Left colon (tissue), 2 donors: ENCODE results near the gene PHPT1. TPM values are rescaled to one million over a fixed set of nuclear protein-coding genes. Genes with fewer than 3 reads are reported as not detected.

Experiments used
- ATAC-seq: fragments of 200-7000 bp; cut with Tn5 transposase; one replicate; pipeline ENCODE4 v1.9.1; 2020; ENCODE audit warnings: mild to moderate bottlenecking, moderate library complexity
- DNase-seq, 2 donors: peaks; one replicate each; pipeline ENCODE4 v3.0.0-alpha.2; 2020
- intact Hi-C, 2 donors: fragments of 100-400 bp; cut with DNase I in 1 of 2; cut with micrococcal nuclease in 1 of 2; formaldehyde crosslinking; loops; one replicate each; pipeline versions ENCODE4 v1.11.2 to v1.14.0; 2022; cut with DNase I, micrococcal nuclease
- total RNA-seq, 2 donors: library from RNA; stranded (reverse); fragmentation: NEBNext Ultra II Directional; extraction: Animal tissue kit (Norgen Biotek cat#: 25700); gene quantifications; one replicate each; pipeline ENCODE4 v1.2.1, GENCODE V29; 2021
- donor health status: DM: no; HTN: no; CAD: no.
- donor health status: DM: yes; HTN: yes; CAD: no.

Gene PHPT1
- total RNA-seq, 2 donors from 2014 or later = 109 to 154 TPM

GRCh38 chr9:136854113-136854841 lies 5.1 kb downstream of the PHPT1 start:
- DNase-seq = peak; percentile 27 to 28
- ATAC-seq = no peak
- intact Hi-C loops = no loop called here

- intact Hi-C loops = no loop called here
- DNase-seq = no peak
- no peak for ATAC-seq
Measured at GRCh38 chr9:136854842-136855460, 5.7 kb downstream of the PHPT1 start.

- DNase-seq (peak; percentile 11 to 23), ATAC-seq (no peak)
- intact Hi-C loops = no loop called here
Measured at GRCh38 chr9:136855461-136856078, 6.4 kb downstream of the PHPT1 start.

GRCh38 chr9:136856079-136856476 lies 6.9 kb downstream of the PHPT1 start:
- peak; percentile 9 to 23 for DNase-seq
- intact Hi-C loops = no loop called here
- no peak for ATAC-seq

- DNase-seq (peak in 1 of 2 donors; percentile 29), ATAC-seq (no peak)
- intact Hi-C loops = no loop called here
Measured at GRCh38 chr9:136856541-136857141, 7.4 kb downstream of the PHPT1 start.

GRCh38 chr9:136857166-136857565 lies 8.0 kb downstream of the PHPT1 start:
- DNase-seq (peak in 1 of 2 donors; percentile 14), ATAC-seq (no peak)
- intact Hi-C loops = no loop called here

GRCh38 chr9:136857581-136858412 lies 8.6 kb downstream of the PHPT1 start:
- intact Hi-C loops = no loop called here
- ATAC-seq (peak; percentile 59), DNase-seq (peak; percentile 85 to 86)

DNA sequence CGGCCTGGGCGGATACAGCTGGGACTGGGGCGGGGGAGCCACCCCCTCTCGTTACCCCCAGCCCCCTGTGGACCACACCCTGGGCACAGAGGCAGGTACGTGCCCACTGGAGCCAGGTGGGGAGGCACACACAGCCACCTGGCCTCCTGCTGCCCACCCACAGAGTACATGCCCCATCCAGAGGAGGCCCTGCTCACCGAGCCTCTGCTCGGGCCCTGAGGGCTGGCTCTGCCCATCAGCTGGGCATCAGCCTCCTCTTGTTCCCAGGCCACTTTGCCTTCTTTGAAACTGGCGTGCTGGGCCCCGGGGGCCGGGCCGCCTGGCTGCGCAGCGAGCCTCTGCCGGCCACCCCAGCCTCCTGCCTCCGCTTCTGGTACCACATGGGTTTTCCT lies 9.2 kb downstream of the PHPT1 start:
- DNase-seq (no peak), ATAC-seq (peak; percentile 3)
- intact Hi-C loops = no loop called here

DNA sequence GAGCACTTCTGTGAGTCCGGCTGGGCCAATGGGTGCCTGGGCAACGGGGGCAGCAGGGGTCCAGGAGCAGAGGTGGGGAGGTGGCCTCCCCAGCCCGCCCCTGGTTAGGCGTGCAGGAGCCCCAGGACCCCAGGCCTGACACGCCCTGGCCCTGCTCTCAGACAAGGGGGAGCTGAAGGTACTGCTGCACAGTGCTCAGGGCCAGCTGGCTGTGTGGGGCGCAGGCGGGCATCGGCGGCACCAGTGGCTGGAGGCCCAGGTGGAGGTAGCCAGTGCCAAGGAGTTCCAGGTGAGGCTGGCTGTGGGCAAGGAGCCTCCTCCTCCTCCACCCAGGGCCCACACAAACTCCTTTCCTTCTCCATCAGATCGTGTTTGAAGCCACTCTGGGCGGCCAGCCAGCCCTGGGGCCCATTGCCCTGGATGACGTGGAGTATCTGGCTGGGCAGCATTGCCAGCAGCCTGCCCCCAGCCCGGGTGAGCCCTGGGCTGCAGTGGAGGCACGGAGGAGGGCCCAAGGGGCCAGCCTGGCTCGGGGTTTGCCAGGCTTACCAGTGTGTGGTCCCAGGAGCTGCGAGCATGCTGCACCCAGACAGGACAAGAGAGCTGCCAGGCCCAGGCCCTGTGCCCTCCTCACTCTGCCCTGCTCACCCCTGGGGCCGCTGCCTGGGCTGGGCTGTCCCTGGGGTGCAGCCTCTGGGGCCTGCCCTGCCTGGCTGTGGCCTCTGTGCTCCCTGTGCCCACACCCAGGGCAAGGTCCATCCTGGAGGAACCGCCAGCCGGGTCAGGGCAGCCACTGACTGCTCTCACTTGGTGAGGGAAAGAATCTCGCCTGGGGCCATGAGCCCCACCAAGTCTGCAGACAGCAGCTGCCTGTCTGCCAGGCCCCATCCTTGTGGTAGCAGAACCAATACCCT lies 9.9 kb downstream of the PHPT1 start:
- ATAC-seq (peak; percentile 76), DNase-seq (peak; percentile 89 to 93)
- intact Hi-C loops = no loop called here

DNA sequence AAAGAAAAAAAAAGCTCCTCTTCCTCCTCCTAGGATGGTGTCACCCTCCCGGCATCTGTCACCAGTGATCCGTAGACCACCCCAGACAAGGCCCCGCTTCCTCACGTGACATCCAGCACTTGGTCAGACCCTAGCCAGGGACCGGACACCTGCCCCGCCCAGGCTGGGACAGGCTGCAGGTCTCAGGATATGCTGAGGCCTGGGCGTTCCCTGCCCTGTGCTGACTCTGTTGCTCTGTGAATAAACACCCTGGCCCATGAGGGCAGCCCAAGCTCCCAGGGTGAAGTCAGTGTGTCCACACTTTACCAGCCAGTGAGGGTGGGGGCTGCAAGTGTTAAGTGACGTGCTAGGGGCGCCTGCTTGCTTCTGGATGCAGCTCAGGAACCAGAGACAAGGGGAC lies 11.3 kb downstream of the PHPT1 start:
- DNase-seq (peak; percentile 48 to 64), ATAC-seq (peak; percentile 16)
- intact Hi-C loops = no loop called here

DNA sequence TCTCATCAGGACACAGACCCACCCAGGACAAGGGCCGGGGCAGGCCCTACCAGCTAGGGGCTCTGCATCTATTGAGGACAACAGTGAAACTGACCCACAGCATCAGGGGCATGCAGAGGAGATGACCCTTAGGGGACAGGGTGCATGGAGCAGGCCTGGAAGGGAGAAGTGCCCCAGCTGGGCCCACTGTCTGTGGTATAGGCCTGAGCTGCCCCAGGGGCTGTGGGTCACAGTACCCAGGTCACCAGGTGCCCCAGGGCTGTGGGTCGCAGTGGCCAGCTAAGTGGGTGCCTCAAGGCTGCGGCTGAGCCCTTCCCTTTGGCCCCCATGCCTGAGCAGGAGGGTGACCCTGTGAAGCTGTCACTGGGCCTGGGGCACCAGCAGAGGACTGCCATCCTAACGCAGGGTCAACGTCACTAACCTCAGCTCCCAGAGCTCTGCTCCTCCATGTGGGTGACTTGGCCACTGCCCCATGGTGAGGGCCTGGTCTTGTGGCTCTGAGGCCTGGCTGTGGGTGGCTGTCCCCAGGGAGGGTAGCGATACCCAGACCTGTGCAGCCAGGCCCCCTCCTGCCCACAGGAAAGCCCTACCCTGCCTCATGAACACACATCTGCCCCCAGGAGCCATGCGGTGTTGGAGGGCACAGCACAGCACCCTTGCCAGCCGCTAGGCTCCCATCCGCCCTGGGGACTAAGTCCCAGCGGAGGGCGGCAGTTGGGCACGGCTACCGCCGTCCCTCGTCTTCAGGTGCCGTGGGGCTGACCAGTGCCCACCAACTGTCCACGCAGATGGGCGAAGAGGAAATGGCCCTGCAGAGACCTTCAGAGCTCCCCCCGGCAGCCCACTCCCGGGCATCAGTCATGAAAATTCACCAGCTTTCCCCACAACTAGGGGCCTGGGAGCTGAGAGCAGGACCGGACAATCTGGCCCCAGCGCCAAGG lies 12.0 kb downstream of the PHPT1 start:
- DNase-seq (peak; percentile 13 to 25), ATAC-seq (no peak)
- intact Hi-C loops = no loop called here

GRCh38 chr9:136861874-136862457 lies 12.8 kb downstream of the PHPT1 start:
- intact Hi-C loops = no loop called here
- ATAC-seq = no peak
- peak in 1 of 2 donors; percentile 26 for DNase-seq

DNA sequence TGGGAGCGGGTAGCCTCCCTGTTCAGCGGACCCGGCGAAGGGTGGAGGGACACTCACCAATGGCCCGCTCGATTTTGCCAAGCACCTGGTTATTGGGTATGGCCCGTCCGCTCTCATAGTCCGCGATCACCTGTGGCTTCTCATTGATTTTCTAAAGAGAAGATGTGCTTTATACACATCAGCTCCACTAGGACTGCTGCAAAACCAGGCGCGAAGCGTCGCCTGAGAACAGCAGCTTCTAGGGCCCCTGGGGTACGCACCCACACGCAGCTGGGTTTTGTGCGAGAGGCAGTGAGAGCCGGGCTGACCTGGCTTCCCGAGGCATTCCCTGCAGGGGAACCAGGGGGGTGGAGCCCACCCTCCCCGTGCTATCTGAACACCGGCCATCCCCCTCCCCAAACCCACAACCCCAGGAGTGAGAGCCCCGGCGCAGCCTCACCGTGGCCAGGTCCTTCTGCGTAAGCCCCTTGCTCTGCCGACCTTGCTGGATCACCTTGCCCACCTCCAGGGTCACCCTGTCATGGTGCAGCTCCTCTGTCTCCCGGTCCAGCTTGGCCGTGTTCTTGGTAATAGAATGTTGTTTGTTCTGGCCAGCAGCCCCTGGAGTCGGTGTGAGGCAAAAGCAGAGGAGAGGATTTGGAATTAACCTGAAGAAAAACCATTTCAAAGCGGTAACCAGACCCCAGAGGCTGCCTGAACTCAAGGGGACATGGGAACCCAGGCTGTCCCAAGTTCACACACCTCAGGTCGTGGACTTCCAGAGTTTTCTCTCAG lies 13.8 kb downstream of the PHPT1 start:
- intact Hi-C loops = no loop called here

GRCh38 chr9:136863623-136864273 lies 14.5 kb downstream of the PHPT1 start:
- DNase-seq (peak in 1 of 2 donors; percentile 12), ATAC-seq (no peak)
- intact Hi-C loops = no loop called here

More for the DNA sequence above, 13.8 kb downstream of the PHPT1 start:
- no peak for ATAC-seq
- peak in 1 of 2 donors; percentile 23 for DNase-seq
